Mesothelial cell of epicardium (in vitro differentiated cells): Measurements from ENCODE around the gene NFATC1. TPM values are rescaled to one million over a fixed set of nuclear protein-coding genes. Genes with fewer than 3 reads are reported as not detected.

Experiments used
- DNase-seq, 2 experiments: peaks; one replicate each; pipeline ENCODE4 v3.0.0; 2021; ENCODE audit warnings: low spot score in 2 of 2; ENCODE audit not compliant: unreplicated experiment in 2 of 2
- H3K27ac Mint-ChIP-seq: 2 replicates; pipeline ENCODE4 v1.8.0; 2021; ENCODE audit warnings: mixed read lengths
- H3K27me3 Mint-ChIP-seq: 2 replicates; pipeline ENCODE4 v1.8.0; 2021; ENCODE audit warnings: low read depth, mixed read lengths
- H3K36me3 Mint-ChIP-seq: 2 replicates; pipeline ENCODE4 v1.8.0; 2021; ENCODE audit warnings: mixed read lengths
- H3K4me1 Mint-ChIP-seq: 2 replicates; pipeline ENCODE4 v1.8.0; 2021; ENCODE audit warnings: mixed read lengths
- H3K4me3 Mint-ChIP-seq: 2 replicates; pipeline ENCODE4 v1.8.0; 2021; ENCODE audit warnings: mild to moderate bottlenecking, moderate library complexity, mixed read lengths
- H3K9me3 Mint-ChIP-seq: 2 replicates; pipeline ENCODE4 v1.8.0; 2021; ENCODE audit warnings: mixed read lengths
- CTCF ChIP-seq: fragments of 200-600 bp; sonication (generic); IDR thresholded peaks from one replicate; pipeline ENCODE4 v1.5.0; 2021; ENCODE audit warnings: antibody characterized with exemption; ENCODE audit not compliant: unreplicated experiment
- total RNA-seq: library from RNA; stranded (reverse); gene quantifications from 3 replicates; pipeline ENCODE4 v1.2.1, GENCODE V29; 2021

The NFATC1 gene
- total RNA-seq, 1 donor from 2014 or later, result 13.4 TPM

- H3K4me1 Mint-ChIP-seq, result no peaks in the 10 kb centered on the region
- peaks cover 3% of the 10 kb centered on the region for H3K9me3 Mint-ChIP-seq
- DNase-seq, result no peak
- no peak for TF ChIP-seq CTCF
- H3K4me3 Mint-ChIP-seq, result no peak overlapping the region
- H3K27me3 Mint-ChIP-seq, result peaks cover 4% of the 10 kb centered on the region
- no peaks in the 10 kb centered on the region for H3K36me3 Mint-ChIP-seq
- no peak overlapping the region for H3K27ac Mint-ChIP-seq
Measured at GRCh38 chr18:79555885-79556284, 160.2 kb downstream of the NFATC1 start.

GRCh38 chr18:79556829-79557585, 161.3 kb downstream of the NFATC1 start:
- Mint-ChIP-seq H3K27ac (no peak overlapping the region), H3K4me3 (no peak overlapping the region), H3K36me3 (no peaks in the 10 kb centered on the region), H3K9me3 (peaks cover 3% of the 10 kb centered on the region), H3K27me3 (peaks cover 4% of the 10 kb centered on the region), H3K4me1 (no peaks in the 10 kb centered on the region)
- TF ChIP-seq CTCF, result no peak
- no peak for DNase-seq

GRCh38 chr18:79558196-79558932, 162.6 kb downstream of the NFATC1 start:
- H3K36me3 Mint-ChIP-seq, result no peaks in the 10 kb centered on the region
- H3K4me1 Mint-ChIP-seq, result no peaks in the 10 kb centered on the region
- no peak for TF ChIP-seq CTCF
- H3K27ac Mint-ChIP-seq, result no peak overlapping the region
- H3K4me3 Mint-ChIP-seq, result no peak overlapping the region
- peaks cover 3% of the 10 kb centered on the region for H3K9me3 Mint-ChIP-seq
- peaks cover 4% of the 10 kb centered on the region for H3K27me3 Mint-ChIP-seq
- no peak for DNase-seq

- H3K4me3 Mint-ChIP-seq, result no peak overlapping the region
- peaks cover 3% of the 10 kb centered on the region for H3K27me3 Mint-ChIP-seq
- no peak for TF ChIP-seq CTCF
- H3K9me3 Mint-ChIP-seq, result peaks cover 3% of the 10 kb centered on the region
- H3K4me1 Mint-ChIP-seq, result no peaks in the 10 kb centered on the region
- DNase-seq, result no peak
- no peaks in the 10 kb centered on the region for H3K36me3 Mint-ChIP-seq
- no peak overlapping the region for H3K27ac Mint-ChIP-seq
Measured at GRCh38 chr18:79558933-79559416, 163.2 kb downstream of the NFATC1 start.

GRCh38 chr18:79559436-79559835, 163.7 kb downstream of the NFATC1 start:
- DNase-seq, result no peak
- Mint-ChIP-seq H3K27me3 (no peaks in the 10 kb centered on the region), H3K4me3 (no peak overlapping the region), H3K4me1 (no peaks in the 10 kb centered on the region), H3K27ac (no peak overlapping the region), H3K9me3 (peaks cover 3% of the 10 kb centered on the region), H3K36me3 (no peaks in the 10 kb centered on the region)
- no peak for TF ChIP-seq CTCF
